HCT116 (cell line): ENCODE results near the gene AGAP1. TPM values are rescaled to one million over a fixed set of nuclear protein-coding genes. Genes with fewer than 3 reads are reported as not detected.

Experiments
- ATAC-seq: fragments of 200-7000 bp; cut with Tn5 transposase; 2 replicates; pipeline ENCODE4 v1.9.1; 2020; ENCODE audit warnings: mild to moderate bottlenecking, moderate library complexity
- BruUV-seq: library from RNA; stranded (reverse); fragments of 400-500 nt; replicated peaks from 2 replicates; lab custom pipeline; 2021; lab: Mats Ljungman, UMichigan
- CTCF ChIA-PET: fragments of 300-600 bp; sonication (Branson Sonifier 250); formaldehyde crosslinking; loops from one replicate; lab custom pipeline; 2021; ENCODE audit warnings: antibody characterized with exemption; lab: Charles Lee
- POLR2A ChIA-PET: fragments of 300-600, 350-600 bp; sonication (Branson Sonifier 250); formaldehyde crosslinking; loops from one replicate; lab custom pipeline; 2021; ENCODE audit warnings: antibody characterized with exemption; lab: Charles Lee
- RAD21 ChIA-PET, 2 experiments: fragments of 300-600 bp; sonication (Branson Sonifier 250); formaldehyde crosslinking; loops; one replicate each; lab custom pipeline; 2023; ENCODE audit warnings: low total read pairs in 2 of 2; ENCODE audit not compliant: uncharacterized antibody in 2 of 2, unreplicated experiment in 2 of 2, low non-redundant PET in 1 of 2; lab: Charles Lee
- DNase-seq: peaks from one replicate; pipeline ENCODE4 v3.0.0-alpha.2; 2010; ENCODE audit warnings: low read depth, low spot score
- H2AFZ ChIP-seq: fragments of 200-600 bp; shearing (Covaris generic), sonication (generic); 2 replicates; pipeline ENCODE4 v1.6.1; 2017; ENCODE audit warnings: low read depth, mixed run types, mixed read lengths, antibody characterized with exemption, low read length; ENCODE audit not compliant: poor library complexity, severe bottlenecking
- H3K27ac ChIP-seq: 2 replicates; pipeline ENCODE4 v1.5.1; 2012; ENCODE audit warnings: low read depth, low read length
- H3K27me3 ChIP-seq: fragments of 200-600 bp; sonication (generic); 2 replicates; pipeline ENCODE4 v1.6.1; 2016; ENCODE audit warnings: mixed run types, low read length, mixed read lengths; ENCODE audit not compliant: insufficient read depth
- H3K36me3 ChIP-seq, 2 experiments: fragments of 200-500 bp in 1 of 2; fragments of 200-600 bp in 1 of 2; sonication (Bioruptor generic) in 1 of 2; sonication (generic) in 1 of 2; 2 replicates each; pipeline versions ENCODE4 v1.5.1 to v1.6.1; 2014 to 2016; ENCODE audit warnings: low read length in 2 of 2, inconsistent platforms in 1 of 2, mixed read lengths in 1 of 2, mixed run types in 1 of 2; ENCODE audit not compliant: insufficient read depth in 2 of 2, control insufficient read depth in 1 of 2
- H3K4me1 ChIP-seq, 2 experiments: fragments of 200-600 bp in 1 of 2; sonication (generic) in 1 of 2; 2 replicates each; pipeline versions ENCODE4 v1.5.1 to v1.6.1; 2012 to 2017; ENCODE audit warnings: low read length in 2 of 2, inconsistent platforms in 1 of 2, mild to moderate bottlenecking in 1 of 2, mixed read lengths in 1 of 2, mixed run types in 1 of 2, moderate library complexity in 1 of 2; ENCODE audit not compliant: insufficient read depth in 2 of 2, control insufficient read depth in 1 of 2
- H3K4me2 ChIP-seq: fragments of 200-600 bp; sonication (generic); 2 replicates; pipeline ENCODE4 v1.6.1; 2017; ENCODE audit warnings: mixed run types, low read length, mixed read lengths
- H3K4me3 ChIP-seq, 2 experiments: fragments of 200-600 bp in 1 of 2; sonication (generic) in 1 of 2; replicated peaks in 1 of 2; 2 replicates each; pipeline ENCODE4 v1.5.1; 2011 to 2016; ENCODE audit warnings: low read length in 2 of 2, control low read depth in 1 of 2, low read depth in 1 of 2, mild to moderate bottlenecking in 1 of 2, mixed read lengths in 1 of 2, mixed run types in 1 of 2
- H3K79me2 ChIP-seq: fragments of 200-600 bp; sonication (generic); 2 replicates; pipeline ENCODE4 v1.6.1; 2017; ENCODE audit warnings: mild to moderate bottlenecking, mixed run types, low read length, moderate library complexity, mixed read lengths; ENCODE audit not compliant: insufficient read depth
- H3K9ac ChIP-seq: fragments of 200-600 bp; sonication (generic); 2 replicates; pipeline ENCODE4 v1.6.1; 2016; ENCODE audit warnings: low read length, mixed read lengths
- H3K9me2 ChIP-seq: fragments of 200-600 bp; sonication (generic), shearing (Covaris generic); 2 replicates; pipeline ENCODE4 v1.6.1; 2017; ENCODE audit warnings: mixed run types, mild to moderate bottlenecking, moderate library complexity; ENCODE audit not compliant: insufficient read depth
- H3K9me3 ChIP-seq, 2 experiments: fragments of 200-500 bp in 1 of 2; fragments of 200-600 bp in 1 of 2; sonication (Bioruptor generic) in 1 of 2; sonication (generic) in 1 of 2; 2 replicates each; pipeline ENCODE4 v1.6.1; 2014 to 2017; ENCODE audit warnings: low read length in 2 of 2, mixed read lengths in 2 of 2, inconsistent platforms in 1 of 2, low read depth in 1 of 2, mild to moderate bottlenecking in 1 of 2, mixed run types in 1 of 2, moderate library complexity in 1 of 2; ENCODE audit not compliant: control insufficient read depth in 1 of 2, insufficient read depth in 1 of 2
- H4K20me1 ChIP-seq: fragments of 200-600 bp; sonication (generic), shearing (Covaris generic); 2 replicates; pipeline ENCODE4 v1.6.1; 2017; ENCODE audit warnings: mixed run types, mild to moderate bottlenecking, moderate library complexity; ENCODE audit not compliant: insufficient read depth
- CBX3 ChIP-seq: IDR thresholded peaks from 2 replicates; pipeline ENCODE4 v1.6.1; 2012; ENCODE audit warnings: low read depth
- CEBPB ChIP-seq: IDR thresholded peaks from 2 replicates; pipeline ENCODE4 v1.6.1; 2012; ENCODE audit warnings: low read depth
- ELF1 ChIP-seq: IDR thresholded peaks from 2 replicates; pipeline ENCODE4 v1.6.1; 2012; ENCODE audit warnings: low read depth, borderline replicate concordance
- EZH2 ChIP-seq: fragments of 200-600 bp; sonication (generic); IDR thresholded peaks from 2 replicates; pipeline ENCODE4 v1.6.1; 2017; ENCODE audit warnings: antibody characterized with exemption, mixed run types
- EZH2phosphoT487 ChIP-seq: fragments of 200-600 bp; IDR thresholded peaks from 2 replicates; pipeline ENCODE4 v1.6.1; 2018; ENCODE audit warnings: antibody characterized with exemption, borderline replicate concordance
- JUND ChIP-seq: IDR thresholded peaks from 2 replicates; pipeline ENCODE4 v1.6.1; 2012
- POLR2A ChIP-seq: IDR thresholded peaks from 2 replicates; pipeline ENCODE4 v1.7.0; 2011; ENCODE audit warnings: borderline replicate concordance; ENCODE audit not compliant: insufficient read depth, insufficient read length; ENCODE audit errors: extremely low read depth
- POLR2AphosphoS5 ChIP-seq: IDR thresholded peaks from 2 replicates; pipeline ENCODE4 v1.6.1; 2011; ENCODE audit warnings: mild to moderate bottlenecking, low read depth, low read length, moderate library complexity
- SP1 ChIP-seq: IDR thresholded peaks from 2 replicates; pipeline ENCODE4 v1.6.1; 2012; ENCODE audit warnings: low read depth
- TCF7L2 ChIP-seq: IDR thresholded peaks from 2 replicates; pipeline ENCODE4 v1.7.0; 2011; ENCODE audit warnings: borderline replicate concordance, inconsistent platforms; ENCODE audit not compliant: insufficient read depth, insufficient read length; ENCODE audit errors: extremely low read depth
- YY1 ChIP-seq: IDR thresholded peaks from 2 replicates; pipeline ENCODE4 v1.6.1; 2011; ENCODE audit warnings: low read length, low read depth, moderate library complexity, mild to moderate bottlenecking; ENCODE audit not compliant: insufficient replicate concordance; ENCODE audit errors: extremely low read depth
- ZFX ChIP-seq: fragments of 450-650 bp; IDR thresholded peaks from 2 replicates; pipeline ENCODE4 v1.6.1; 2017
- intact Hi-C: fragments of 100-400 bp; cut with micrococcal nuclease; formaldehyde crosslinking; loops from 2 replicates; pipeline ENCODE4 v1.10.0; 2022
- total RNA-seq: library from RNA; stranded (reverse); gene quantifications from one replicate; pipeline ENCODE4 v1.2.1, GENCODE V29; 2021; ENCODE audit not compliant: unreplicated experiment
- TF ChIP-seq, protein P1 (sequence below): IDR thresholded peaks from 2 replicates; pipeline ENCODE4 v1.6.1; 2012
- TF ChIP-seq, protein P2 (sequence below): IDR thresholded peaks from 2 replicates; pipeline ENCODE4 v1.6.1; 2012
- TF ChIP-seq, protein P3 (sequence below): IDR thresholded peaks from 2 replicates; pipeline ENCODE4 v1.6.1; 2012; ENCODE audit warnings: low read depth
- TF ChIP-seq, protein P4 (sequence below): IDR thresholded peaks from 2 replicates; pipeline ENCODE4 v1.6.1; 2011; ENCODE audit warnings: mild to moderate bottlenecking, low read length, moderate library complexity; ENCODE audit not compliant: insufficient replicate concordance; ENCODE audit errors: extremely low read depth

Gene AGAP1
- total RNA-seq, 1 experiment from 2014 or later = 43.8 TPM

DNA sequence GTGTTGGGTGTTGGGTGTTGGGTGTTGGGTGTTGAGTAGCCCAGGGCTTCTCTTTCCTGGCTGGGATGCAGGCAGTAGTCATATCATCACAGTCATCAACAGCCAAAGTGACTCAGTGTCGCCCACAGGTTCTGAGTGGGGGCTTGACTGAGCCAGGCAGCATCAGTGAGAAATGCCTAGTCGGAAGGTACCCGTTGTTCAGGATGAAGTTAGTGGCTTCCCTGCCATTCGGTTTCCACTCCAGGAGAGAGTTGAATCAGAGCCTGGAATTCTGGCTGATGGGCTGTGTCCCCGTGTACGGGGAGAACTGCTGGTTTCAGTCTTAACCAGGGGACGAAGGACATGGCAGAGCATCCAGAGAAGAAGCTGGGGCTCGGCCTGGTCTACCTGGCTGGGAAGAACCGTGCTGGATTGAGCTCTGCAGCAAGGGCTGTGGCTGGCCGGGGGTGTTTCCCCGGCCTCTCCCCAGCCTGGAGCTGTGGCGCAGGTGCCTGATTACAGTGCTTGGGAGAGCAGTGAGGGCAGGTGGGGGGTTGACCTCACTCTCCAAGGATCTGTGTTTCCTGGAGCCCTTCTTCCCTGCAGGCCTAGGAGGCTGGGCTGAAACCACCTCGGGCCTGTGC, 49.4 kb downstream of the AGAP1 start:
- no peaks in the 10 kb centered on the region for H3K9me3 ChIP-seq
- peaks cover 93% of the 10 kb centered on the region for H3K79me2 ChIP-seq
- H3K9ac ChIP-seq = no peak overlapping the region
- H3K9me2 ChIP-seq = no peaks in the 10 kb centered on the region
- no peaks in the 10 kb centered on the region for H3K27me3 ChIP-seq
- POLR2A ChIA-PET = no interaction called here
- CTCF ChIA-PET = no interaction called here
- ATAC-seq (no peak), DNase-seq (no peak)
- BruUV-seq = no TSS peak
- intact Hi-C loops = no loop called here
- no peak overlapping the region for H3K4me2 ChIP-seq
- no peak overlapping the region for H3K27ac ChIP-seq
- peaks cover 0 to 5% of the 10 kb centered on the region in 2 experiments; a peak in 1 of 4 replicates for H3K4me1 ChIP-seq
- H2AFZ ChIP-seq = no peak overlapping the region
- no peak overlapping the region for H3K4me3 ChIP-seq
- H4K20me1 ChIP-seq = 0 out of 2 replicates have a peak, but pooled peaks cover 19% of the 10 kb centered on the region
- TF ChIP-seq SP1 (no peak), ZFX (no peak), EZH2 (no peak), ELF1 (no peak), CBX3 (no peak), EZH2phosphoT487 (no peak), JUND (no peak), CEBPB (no peak), POLR2A (no peak), TCF7L2 (no peak), YY1 (no peak), POLR2AphosphoS5 (no peak)
- TF ChIP-seq, protein P1, sequence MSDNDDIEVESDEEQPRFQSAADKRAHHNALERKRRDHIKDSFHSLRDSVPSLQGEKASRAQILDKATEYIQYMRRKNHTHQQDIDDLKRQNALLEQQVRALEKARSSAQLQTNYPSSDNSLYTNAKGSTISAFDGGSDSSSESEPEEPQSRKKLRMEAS = no peak
- TF ChIP-seq, protein P2, sequence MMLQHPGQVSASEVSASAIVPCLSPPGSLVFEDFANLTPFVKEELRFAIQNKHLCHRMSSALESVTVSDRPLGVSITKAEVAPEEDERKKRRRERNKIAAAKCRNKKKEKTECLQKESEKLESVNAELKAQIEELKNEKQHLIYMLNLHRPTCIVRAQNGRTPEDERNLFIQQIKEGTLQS = no peak
- TF ChIP-seq, protein P3, sequence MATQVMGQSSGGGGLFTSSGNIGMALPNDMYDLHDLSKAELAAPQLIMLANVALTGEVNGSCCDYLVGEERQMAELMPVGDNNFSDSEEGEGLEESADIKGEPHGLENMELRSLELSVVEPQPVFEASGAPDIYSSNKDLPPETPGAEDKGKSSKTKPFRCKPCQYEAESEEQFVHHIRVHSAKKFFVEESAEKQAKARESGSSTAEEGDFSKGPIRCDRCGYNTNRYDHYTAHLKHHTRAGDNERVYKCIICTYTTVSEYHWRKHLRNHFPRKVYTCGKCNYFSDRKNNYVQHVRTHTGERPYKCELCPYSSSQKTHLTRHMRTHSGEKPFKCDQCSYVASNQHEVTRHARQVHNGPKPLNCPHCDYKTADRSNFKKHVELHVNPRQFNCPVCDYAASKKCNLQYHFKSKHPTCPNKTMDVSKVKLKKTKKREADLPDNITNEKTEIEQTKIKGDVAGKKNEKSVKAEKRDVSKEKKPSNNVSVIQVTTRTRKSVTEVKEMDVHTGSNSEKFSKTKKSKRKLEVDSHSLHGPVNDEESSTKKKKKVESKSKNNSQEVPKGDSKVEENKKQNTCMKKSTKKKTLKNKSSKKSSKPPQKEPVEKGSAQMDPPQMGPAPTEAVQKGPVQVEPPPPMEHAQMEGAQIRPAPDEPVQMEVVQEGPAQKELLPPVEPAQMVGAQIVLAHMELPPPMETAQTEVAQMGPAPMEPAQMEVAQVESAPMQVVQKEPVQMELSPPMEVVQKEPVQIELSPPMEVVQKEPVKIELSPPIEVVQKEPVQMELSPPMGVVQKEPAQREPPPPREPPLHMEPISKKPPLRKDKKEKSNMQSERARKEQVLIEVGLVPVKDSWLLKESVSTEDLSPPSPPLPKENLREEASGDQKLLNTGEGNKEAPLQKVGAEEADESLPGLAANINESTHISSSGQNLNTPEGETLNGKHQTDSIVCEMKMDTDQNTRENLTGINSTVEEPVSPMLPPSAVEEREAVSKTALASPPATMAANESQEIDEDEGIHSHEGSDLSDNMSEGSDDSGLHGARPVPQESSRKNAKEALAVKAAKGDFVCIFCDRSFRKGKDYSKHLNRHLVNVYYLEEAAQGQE = no peak
- TF ChIP-seq, protein P4, sequence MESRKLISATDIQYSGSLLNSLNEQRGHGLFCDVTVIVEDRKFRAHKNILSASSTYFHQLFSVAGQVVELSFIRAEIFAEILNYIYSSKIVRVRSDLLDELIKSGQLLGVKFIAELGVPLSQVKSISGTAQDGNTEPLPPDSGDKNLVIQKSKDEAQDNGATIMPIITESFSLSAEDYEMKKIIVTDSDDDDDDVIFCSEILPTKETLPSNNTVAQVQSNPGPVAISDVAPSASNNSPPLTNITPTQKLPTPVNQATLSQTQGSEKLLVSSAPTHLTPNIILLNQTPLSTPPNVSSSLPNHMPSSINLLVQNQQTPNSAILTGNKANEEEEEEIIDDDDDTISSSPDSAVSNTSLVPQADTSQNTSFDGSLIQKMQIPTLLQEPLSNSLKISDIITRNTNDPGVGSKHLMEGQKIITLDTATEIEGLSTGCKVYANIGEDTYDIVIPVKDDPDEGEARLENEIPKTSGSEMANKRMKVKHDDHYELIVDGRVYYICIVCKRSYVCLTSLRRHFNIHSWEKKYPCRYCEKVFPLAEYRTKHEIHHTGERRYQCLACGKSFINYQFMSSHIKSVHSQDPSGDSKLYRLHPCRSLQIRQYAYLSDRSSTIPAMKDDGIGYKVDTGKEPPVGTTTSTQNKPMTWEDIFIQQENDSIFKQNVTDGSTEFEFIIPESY = no peak
- no peaks in the 10 kb centered on the region for H3K36me3 ChIP-seq
- RAD21 ChIA-PET = no interaction called here
